ENCODE measurements around the gene INTS11. TPM values are rescaled to one million over a fixed set of nuclear protein-coding genes. Genes with fewer than 3 reads are reported as not detected.

Gene INTS11
- total and polyA plus RNA-seq, 2 of the 13 experiments (the other 11 are each of a cell fraction or from before 2014, with no cell fraction given) = 52.8 to 94.8 TPM

GRCh38 chr1:1286313-1287261, 37.9 kb downstream of the INTS11 start (continued):
- peak; percentile 9; the same call in 1 of the 2 replicates for TF ChIP-seq PATZ1 (CRISPR knock-in tag; IDR thresholded peaks at IDR 0.05)

- no peak overlapping the region for H3K27ac ChIP-seq (ENCODE audit: extremely low read length, insufficient read depth, low read length)
- no TSS peak for BruUV-seq (replicated peaks)
- ATAC-seq = no peak
- ChIA-PET CTCF (ENCODE audit: low intra/inter-chr PET ratio, low total read pairs) (no interaction called here), POLR2A (no interaction called here)
- in situ Hi-C loops (cut with HindIII; ENCODE audit: extremely low pct_ligation_motif_present, low pct_unique_long_range_greater_than_20kb) = no loop called here
- no peak for DNase-seq (ENCODE audit: low spot score)
- no peak for FAIRE-seq
- intact Hi-C loops (cut with micrococcal nuclease; ENCODE audit: unreplicated experiment) = no loop called here
- peak overlapping the region in 1 of 3 experiments; percentile 54; a peak in 1 of 6 replicates for H3K4me3 ChIP-seq (replicated peaks in 1 of 3; ENCODE audit: insufficient read depth in 1 of 3, low read depth in 2 of 3, low read length in 3 of 3)
- peak overlapping the region; percentile 58 for H3K4me2 ChIP-seq (ENCODE audit: low read depth, low read length)
- H3K9ac ChIP-seq (ENCODE audit: insufficient read depth, low read depth, low read length) = no peak overlapping the region
- peaks cover 0 to 2% of the 10 kb centered on the region in 2 experiments; a peak in 1 of 5 replicates for H3K27me3 ChIP-seq (ENCODE audit: control insufficient read depth in 1 of 2, insufficient read depth in 2 of 2, low read length in 2 of 2)
- no peaks in the 10 kb centered on the region for H3K9me3 ChIP-seq (ENCODE audit: low read length)
- peaks cover 52% of the 10 kb centered on the region for H3K4me1 ChIP-seq (ENCODE audit: insufficient read depth, low read length)
- no peaks in the 10 kb centered on the region for H4K20me1 ChIP-seq (ENCODE audit: insufficient read depth, low read length)
- no peaks in the 10 kb centered on the region for H3K36me3 ChIP-seq (replicated peaks in 1 of 2; ENCODE audit: control insufficient read depth in 1 of 2, insufficient read depth in 2 of 2, low read length in 2 of 2)
- H2AFZ ChIP-seq (ENCODE audit: low read length) = no peak overlapping the region
- no peaks in the 10 kb centered on the region for H3K79me2 ChIP-seq (ENCODE audit: insufficient read depth, low read length)
- WGBS (ENCODE audit: low lambda C conversion rate) = 22% methylated on average over 9 of the region's 37 CpGs
- TF ChIP-seq HIVEP1 (CRISPR knock-in tag; IDR thresholded peaks at IDR 0.05) = no peak
- peak; percentile 60; the same call in 1 of the 2 replicates for TF ChIP-seq HNRNPL (IDR thresholded peaks at IDR 0.05; ENCODE audit: low read depth, low read length)
- TF ChIP-seq CENPT (CRISPR knock-in tag; IDR thresholded peaks at IDR 0.05; ENCODE audit: low read depth) = peak; percentile 34; the same call in 1 of the 2 replicates
- no peak for TF ChIP-seq MXI1 (IDR thresholded peaks at IDR 0.05; ENCODE audit: borderline replicate concordance, low read depth, low read length)
- no peak for TF ChIP-seq ZNF816 (CRISPR knock-in tag; IDR thresholded peaks at IDR 0.05; ENCODE audit: borderline replicate concordance)
- no peak for TF ChIP-seq ZBTB49 (CRISPR knock-in tag; IDR thresholded peaks at IDR 0.05; ENCODE audit: borderline replicate concordance)
- no peak for TF ChIP-seq CSRNP2 (CRISPR knock-in tag; conservative IDR thresholded peaks at IDR 0.05; ENCODE audit: low read depth)
- TF ChIP-seq KDM5B (CRISPR knock-in tag; IDR thresholded peaks at IDR 0.05; ENCODE audit: borderline replicate concordance) = no peak
- 0 out of 2 replicates have a peak, but pooled peaks have one; percentile 1 for TF ChIP-seq SAP130 (CRISPR knock-in tag; IDR thresholded peaks at IDR 0.05; ENCODE audit: low read depth)
- TF ChIP-seq ZNF547 (CRISPR knock-in tag; IDR thresholded peaks at IDR 0.05) = no peak
- peak; percentile 38; the same call in 1 of the 2 replicates for TF ChIP-seq ZBTB38 (CRISPR knock-in tag; IDR thresholded peaks at IDR 0.05)
These were observed 38.7 kb downstream of the INTS11 start for GRCh38 chr1:1285611-1286311.
